Measurements from ENCODE around the gene UBAP1L.

DNA sequence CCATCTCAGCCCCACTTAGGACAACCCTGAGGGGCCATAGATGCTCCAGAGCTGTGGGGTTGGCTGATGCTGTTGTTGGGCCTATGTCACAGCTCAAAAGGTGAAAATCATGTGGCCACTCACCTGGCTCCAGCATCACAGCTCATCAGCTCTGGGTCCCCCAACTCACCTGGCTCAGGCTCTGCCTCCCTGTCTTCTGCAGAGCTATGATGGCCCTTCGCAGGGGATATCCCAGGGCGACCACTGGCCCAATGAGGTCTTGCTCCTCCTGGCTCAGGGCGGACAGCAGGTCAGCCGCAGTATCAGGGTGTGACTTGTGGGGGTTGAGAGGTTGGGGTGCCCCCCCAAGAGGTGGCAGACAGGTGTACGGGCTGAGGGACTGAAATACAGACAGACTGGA is 15.7 kb downstream of the UBAP1L start:
- TF ChIP-seq, protein P1, sequence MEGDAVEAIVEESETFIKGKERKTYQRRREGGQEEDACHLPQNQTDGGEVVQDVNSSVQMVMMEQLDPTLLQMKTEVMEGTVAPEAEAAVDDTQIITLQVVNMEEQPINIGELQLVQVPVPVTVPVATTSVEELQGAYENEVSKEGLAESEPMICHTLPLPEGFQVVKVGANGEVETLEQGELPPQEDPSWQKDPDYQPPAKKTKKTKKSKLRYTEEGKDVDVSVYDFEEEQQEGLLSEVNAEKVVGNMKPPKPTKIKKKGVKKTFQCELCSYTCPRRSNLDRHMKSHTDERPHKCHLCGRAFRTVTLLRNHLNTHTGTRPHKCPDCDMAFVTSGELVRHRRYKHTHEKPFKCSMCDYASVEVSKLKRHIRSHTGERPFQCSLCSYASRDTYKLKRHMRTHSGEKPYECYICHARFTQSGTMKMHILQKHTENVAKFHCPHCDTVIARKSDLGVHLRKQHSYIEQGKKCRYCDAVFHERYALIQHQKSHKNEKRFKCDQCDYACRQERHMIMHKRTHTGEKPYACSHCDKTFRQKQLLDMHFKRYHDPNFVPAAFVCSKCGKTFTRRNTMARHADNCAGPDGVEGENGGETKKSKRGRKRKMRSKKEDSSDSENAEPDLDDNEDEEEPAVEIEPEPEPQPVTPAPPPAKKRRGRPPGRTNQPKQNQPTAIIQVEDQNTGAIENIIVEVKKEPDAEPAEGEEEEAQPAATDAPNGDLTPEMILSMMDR (IDR thresholded peaks at IDR 0.05; ENCODE audit: borderline replicate concordance, extremely low read depth, low read length, poor library complexity, severe bottlenecking) = no peak
- TF ChIP-seq EZH2 (IDR thresholded peaks at IDR 0.05; ENCODE audit: borderline replicate concordance, low read depth, low read length, severe bottlenecking) = no peak
